GM23338 (cell line): ENCODE measurements around the gene RPTOR.

Source experiments
- EZH2 ChIP-seq: fragments of 200-600 bp; sonication (generic); IDR thresholded peaks from one replicate; pipeline ENCODE4 v1.8.0; 2017; ENCODE audit warnings: antibody characterized with exemption, mild to moderate bottlenecking, low read depth; ENCODE audit not compliant: unreplicated experiment
- EZH2phosphoT487 ChIP-seq: fragments of 200-600 bp; sonication (generic); IDR thresholded peaks from one replicate; pipeline ENCODE4 v1.8.1; 2018; ENCODE audit warnings: antibody characterized with exemption; ENCODE audit not compliant: unreplicated experiment
- JUNB ChIP-seq: IDR thresholded peaks from one replicate; pipeline ENCODE4 v1.6.1; 2016; ENCODE audit warnings: antibody characterized with exemption; ENCODE audit not compliant: unreplicated experiment
- POLR2AphosphoS5 ChIP-seq: IDR thresholded peaks from 2 replicates; pipeline ENCODE4 v1.6.1; 2016; ENCODE audit warnings: antibody characterized with exemption, low read depth
- ZNF331 ChIP-seq: fragments of 250-450 bp; sonication (Bioruptor Pico); IDR thresholded peaks from 2 replicates; pipeline ENCODE4 v1.5.0; 2020; ENCODE audit warnings: low read depth, mild to moderate bottlenecking, moderate library complexity
- TF ChIP-seq, protein P1 (sequence below), 2 experiments: fragments of 200-600 bp in 1 of 2; sonication (generic) in 1 of 2; conservative IDR thresholded peaks; 2 replicates each; pipeline versions ENCODE4 v1.5.1 to v1.6.1; 2016 to 2017; ENCODE audit warnings: antibody characterized with exemption in 2 of 2, low read depth in 2 of 2, mild to moderate bottlenecking in 2 of 2, moderate library complexity in 1 of 2
- TF ChIP-seq, protein P2 (sequence below): IDR thresholded peaks from one replicate; pipeline ENCODE4 v1.6.1; 2018; ENCODE audit warnings: antibody characterized with exemption; ENCODE audit not compliant: unreplicated experiment

DNA sequence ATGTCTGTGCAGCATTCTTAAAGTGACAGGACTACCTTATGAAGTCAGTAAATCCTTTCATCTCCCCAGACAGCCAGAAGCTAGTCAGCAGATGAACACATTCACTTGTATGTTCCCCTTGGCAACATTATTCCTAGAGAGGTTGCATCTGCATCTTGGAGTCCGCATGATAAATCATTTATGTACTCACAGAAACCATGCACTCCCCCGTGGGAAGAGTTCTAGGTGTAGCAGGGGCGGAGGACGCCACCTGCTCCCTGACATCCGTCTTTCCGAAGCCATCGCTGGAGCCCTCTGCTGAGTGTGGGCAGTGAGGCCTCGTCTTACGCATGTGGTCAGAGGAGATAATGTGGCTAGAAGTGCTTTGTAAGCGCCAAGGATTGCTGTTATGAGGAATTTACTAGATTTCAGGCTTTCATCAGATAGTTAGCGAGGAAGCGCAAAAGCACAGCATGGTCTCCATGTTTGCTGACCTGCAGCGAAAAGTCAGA lies 144.5 kb downstream of the RPTOR start:
- TF ChIP-seq, protein P1, sequence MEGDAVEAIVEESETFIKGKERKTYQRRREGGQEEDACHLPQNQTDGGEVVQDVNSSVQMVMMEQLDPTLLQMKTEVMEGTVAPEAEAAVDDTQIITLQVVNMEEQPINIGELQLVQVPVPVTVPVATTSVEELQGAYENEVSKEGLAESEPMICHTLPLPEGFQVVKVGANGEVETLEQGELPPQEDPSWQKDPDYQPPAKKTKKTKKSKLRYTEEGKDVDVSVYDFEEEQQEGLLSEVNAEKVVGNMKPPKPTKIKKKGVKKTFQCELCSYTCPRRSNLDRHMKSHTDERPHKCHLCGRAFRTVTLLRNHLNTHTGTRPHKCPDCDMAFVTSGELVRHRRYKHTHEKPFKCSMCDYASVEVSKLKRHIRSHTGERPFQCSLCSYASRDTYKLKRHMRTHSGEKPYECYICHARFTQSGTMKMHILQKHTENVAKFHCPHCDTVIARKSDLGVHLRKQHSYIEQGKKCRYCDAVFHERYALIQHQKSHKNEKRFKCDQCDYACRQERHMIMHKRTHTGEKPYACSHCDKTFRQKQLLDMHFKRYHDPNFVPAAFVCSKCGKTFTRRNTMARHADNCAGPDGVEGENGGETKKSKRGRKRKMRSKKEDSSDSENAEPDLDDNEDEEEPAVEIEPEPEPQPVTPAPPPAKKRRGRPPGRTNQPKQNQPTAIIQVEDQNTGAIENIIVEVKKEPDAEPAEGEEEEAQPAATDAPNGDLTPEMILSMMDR (conservative IDR thresholded peaks at IDR 0.05; ENCODE audit: low read depth in 2 of 2), result no peak
- TF ChIP-seq POLR2AphosphoS5 (no peak), EZH2 (no peak), EZH2phosphoT487 (no peak), ZNF331 (CRISPR knock-in tag) (no peak), JUNB (no peak)
- TF ChIP-seq, protein P2, sequence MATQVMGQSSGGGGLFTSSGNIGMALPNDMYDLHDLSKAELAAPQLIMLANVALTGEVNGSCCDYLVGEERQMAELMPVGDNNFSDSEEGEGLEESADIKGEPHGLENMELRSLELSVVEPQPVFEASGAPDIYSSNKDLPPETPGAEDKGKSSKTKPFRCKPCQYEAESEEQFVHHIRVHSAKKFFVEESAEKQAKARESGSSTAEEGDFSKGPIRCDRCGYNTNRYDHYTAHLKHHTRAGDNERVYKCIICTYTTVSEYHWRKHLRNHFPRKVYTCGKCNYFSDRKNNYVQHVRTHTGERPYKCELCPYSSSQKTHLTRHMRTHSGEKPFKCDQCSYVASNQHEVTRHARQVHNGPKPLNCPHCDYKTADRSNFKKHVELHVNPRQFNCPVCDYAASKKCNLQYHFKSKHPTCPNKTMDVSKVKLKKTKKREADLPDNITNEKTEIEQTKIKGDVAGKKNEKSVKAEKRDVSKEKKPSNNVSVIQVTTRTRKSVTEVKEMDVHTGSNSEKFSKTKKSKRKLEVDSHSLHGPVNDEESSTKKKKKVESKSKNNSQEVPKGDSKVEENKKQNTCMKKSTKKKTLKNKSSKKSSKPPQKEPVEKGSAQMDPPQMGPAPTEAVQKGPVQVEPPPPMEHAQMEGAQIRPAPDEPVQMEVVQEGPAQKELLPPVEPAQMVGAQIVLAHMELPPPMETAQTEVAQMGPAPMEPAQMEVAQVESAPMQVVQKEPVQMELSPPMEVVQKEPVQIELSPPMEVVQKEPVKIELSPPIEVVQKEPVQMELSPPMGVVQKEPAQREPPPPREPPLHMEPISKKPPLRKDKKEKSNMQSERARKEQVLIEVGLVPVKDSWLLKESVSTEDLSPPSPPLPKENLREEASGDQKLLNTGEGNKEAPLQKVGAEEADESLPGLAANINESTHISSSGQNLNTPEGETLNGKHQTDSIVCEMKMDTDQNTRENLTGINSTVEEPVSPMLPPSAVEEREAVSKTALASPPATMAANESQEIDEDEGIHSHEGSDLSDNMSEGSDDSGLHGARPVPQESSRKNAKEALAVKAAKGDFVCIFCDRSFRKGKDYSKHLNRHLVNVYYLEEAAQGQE, result no peak
